Muscle of leg (tissue), 11 donors: Measurements from ENCODE around the gene NAA35. TPM values are rescaled to one million over a fixed set of nuclear protein-coding genes. Genes with fewer than 3 reads are reported as not detected.

Experiments used
- DNase-seq: peaks from one replicate; pipeline ENCODE4 v3.0.0; 2013
- H3K27ac ChIP-seq: one replicate; pipeline ENCODE4 v1.5.1; 2013; ENCODE audit warnings: mild to moderate bottlenecking, low read length, control low read depth
- H3K27me3 ChIP-seq: one replicate; pipeline ENCODE4 v1.6.1; 2013; ENCODE audit warnings: low read length; ENCODE audit not compliant: control insufficient read depth, insufficient read depth
- H3K36me3 ChIP-seq: one replicate; pipeline ENCODE4 v1.6.1; 2013; ENCODE audit warnings: low read length; ENCODE audit not compliant: control insufficient read depth, insufficient read depth
- H3K4me1 ChIP-seq: one replicate; pipeline ENCODE4 v1.6.1; 2013; ENCODE audit warnings: low read length; ENCODE audit not compliant: control insufficient read depth, insufficient read depth
- H3K4me3 ChIP-seq: one replicate; pipeline ENCODE4 v1.5.1; 2013; ENCODE audit warnings: low read length, control low read depth
- H3K9me3 ChIP-seq: replicated peaks from 2 replicates; pipeline ENCODE4 v1.6.1; 2013; ENCODE audit warnings: low read depth, low read length; ENCODE audit not compliant: control insufficient read depth
- WGBS: methylation state at CpG from one replicate; pipeline ENCODE4 v1.1.5; 2013; ENCODE audit warnings: missing lambda C conversion rate; ENCODE audit not compliant: insufficient coverage; 5-methylcytosine and 5-hydroxymethylcytosine counted together
- polyA plus RNA-seq, 8 donors: library from polyadenylated mRNA; unstranded; fragments of 120-200 nt; gene quantifications; one replicate each; pipeline versions ENCODE4 v1.2.1 to v1.2.3, GENCODE V29; 2013; ENCODE audit warnings: inconsistent platforms in 1 of 8, low replicate concordance in 1 of 8; ENCODE audit not compliant: insufficient read length in 8 of 8, insufficient read depth in 1 of 8
- total RNA-seq: library from RNA; stranded (reverse); fragments of 120-200 nt; gene quantifications from one replicate; pipeline ENCODE4 v1.2.4, GENCODE V29; 2013

NAA35 gene
- total and polyA plus RNA-seq, 9 donors: 13.7 to 22.0 (median 19.5) TPM

DNA sequence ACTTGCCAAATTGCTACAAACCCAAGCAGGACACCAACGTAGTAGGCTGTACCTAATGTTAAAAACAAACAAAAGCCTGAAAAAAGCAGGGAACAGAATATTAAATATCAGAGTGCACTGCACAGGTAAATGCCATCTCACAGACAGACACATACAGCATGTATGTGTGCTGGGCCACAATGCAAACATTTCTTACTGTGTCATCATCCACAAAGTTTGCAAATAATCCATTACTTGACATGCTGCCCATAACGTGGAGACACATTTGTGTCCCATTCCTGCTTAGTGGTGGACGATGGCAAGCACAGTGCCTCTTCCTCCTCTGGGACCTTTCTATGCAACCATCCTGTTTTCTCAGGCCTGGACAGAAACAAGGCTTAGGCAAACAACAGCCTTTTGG is 113.7 kb downstream of the NAA35 start:
- DNase-seq: no peak
- Histone ChIP-seq H3K9me3 (no peaks in the 10 kb centered on the region), H3K4me3 (no peak overlapping the region), H3K27ac (no peak overlapping the region), H3K27me3 (no peaks in the 10 kb centered on the region), H3K4me1 (no peaks in the 10 kb centered on the region), H3K36me3 (no peaks in the 10 kb centered on the region)
- 38% methylated on average over 1 of the region's 3 CpGs for WGBS

DNA sequence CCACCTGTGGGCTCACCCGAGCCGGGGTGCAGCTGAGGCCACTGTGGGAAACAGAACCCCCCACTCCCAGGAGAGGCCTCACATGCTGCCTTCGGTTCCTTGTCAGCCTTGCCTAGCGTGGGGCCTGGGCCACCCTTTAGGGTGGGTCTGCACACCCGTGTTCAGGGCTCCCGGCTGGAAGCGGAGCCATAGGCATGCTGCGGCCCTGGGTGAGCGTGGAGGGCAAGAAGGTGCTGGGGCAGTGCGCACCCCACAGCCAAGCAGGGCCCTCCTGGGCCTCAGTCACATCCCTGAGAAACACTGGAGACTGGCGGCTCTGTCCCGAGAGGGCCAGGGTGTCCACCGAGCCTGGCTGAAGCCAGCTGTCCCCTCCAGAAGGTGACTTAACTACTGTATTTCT is 116.5 kb downstream of the NAA35 start:
- Histone ChIP-seq H3K4me1 (no peaks in the 10 kb centered on the region), H3K4me3 (no peak overlapping the region), H3K9me3 (no peaks in the 10 kb centered on the region), H3K27ac (no peak overlapping the region), H3K36me3 (peaks cover 3% of the 10 kb centered on the region), H3K27me3 (no peaks in the 10 kb centered on the region)
- no peak for DNase-seq
- 82% methylated on average over 11 of the region's 13 CpGs for WGBS

DNA sequence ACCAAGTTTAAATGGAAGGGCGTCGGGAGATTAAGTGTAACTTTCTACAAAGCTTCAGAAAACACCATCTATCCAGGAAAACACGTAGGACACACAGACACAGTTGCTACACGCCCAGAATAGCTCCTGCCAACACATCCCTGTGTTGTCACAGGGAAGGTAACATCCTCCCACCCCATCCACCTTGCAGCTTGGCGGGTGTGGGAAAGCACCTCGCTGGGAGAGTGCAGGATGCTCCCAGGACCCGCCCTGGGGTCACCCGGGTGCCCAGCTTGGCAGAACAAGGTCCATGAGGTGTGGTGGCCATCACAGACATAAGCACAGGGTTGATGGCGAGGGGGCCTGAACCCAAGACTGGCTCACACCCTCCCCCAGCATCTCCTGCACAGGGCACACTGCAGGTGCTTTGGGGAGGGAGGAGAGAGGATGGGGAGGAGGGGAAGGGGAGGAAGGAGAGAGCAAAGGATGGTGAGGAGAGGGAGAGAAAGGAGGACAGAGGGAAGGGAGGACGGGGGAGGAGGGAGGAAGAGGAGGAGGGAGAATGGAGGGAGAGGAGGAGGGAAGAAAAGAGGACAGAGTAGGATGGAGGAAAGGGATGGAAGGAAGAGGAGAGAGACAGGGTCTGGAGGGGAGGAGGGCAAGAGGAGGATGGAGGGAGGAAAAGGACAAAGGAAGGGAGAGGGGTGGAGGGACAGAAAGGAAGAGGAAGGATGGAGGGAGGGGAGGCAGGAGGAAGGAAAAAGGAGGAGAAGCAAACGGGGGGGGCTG is 121.2 kb downstream of the NAA35 start:
- no peak overlapping the region for H3K4me3 ChIP-seq
- no peaks in the 10 kb centered on the region for H3K9me3 ChIP-seq
- 82% methylated on average over 10 of the region's 11 CpGs for WGBS
- DNase-seq: no peak
- H3K36me3 ChIP-seq: peaks cover 3% of the 10 kb centered on the region
- no peaks in the 10 kb centered on the region for H3K4me1 ChIP-seq
- no peak overlapping the region for H3K27ac ChIP-seq
- no peaks in the 10 kb centered on the region for H3K27me3 ChIP-seq

DNA sequence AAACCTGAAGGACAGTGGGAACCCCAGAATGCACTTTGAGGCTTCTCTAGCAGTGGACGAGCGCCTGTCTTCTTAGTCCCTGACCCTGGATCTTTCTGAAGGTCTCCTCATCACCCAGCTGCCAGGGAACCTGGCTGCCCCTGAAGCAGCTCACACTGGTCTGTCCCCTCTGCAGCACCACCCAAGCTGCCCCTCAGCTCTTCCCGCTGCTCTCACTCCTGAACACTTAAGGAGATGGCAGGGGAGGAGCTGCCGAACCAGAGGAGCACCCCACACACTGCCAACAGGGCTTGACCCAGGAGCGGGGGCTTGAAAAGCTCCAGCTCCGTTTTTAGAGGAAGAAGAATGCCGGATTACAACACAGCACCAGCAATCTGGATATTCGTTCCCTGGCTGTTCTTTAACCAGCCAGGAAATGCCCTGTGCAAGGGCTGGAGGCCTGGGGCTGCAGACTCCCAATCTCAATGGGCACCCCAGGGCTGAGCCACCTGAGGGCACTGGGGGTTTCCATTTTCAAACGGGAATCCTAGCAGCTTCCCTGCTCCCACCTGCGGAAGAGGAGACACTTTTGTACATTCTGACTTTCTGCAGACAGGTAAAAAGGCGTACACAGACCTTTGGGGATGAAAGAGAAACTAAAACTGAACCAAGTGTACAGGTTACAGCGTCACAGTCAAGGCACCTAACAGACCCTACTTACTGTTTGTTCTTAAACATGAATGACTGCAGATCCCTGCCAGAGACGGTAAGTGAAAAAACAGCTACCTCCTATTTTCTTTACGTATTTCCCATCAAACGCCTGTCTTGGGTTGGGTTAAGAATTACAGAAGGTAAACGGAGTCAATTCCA is 122.1 kb downstream of the NAA35 start:
- 68% methylated on average over 8 of the region's 16 CpGs for WGBS
- Histone ChIP-seq H3K9me3 (no peaks in the 10 kb centered on the region), H3K36me3 (peaks cover 4% of the 10 kb centered on the region), H3K27me3 (no peaks in the 10 kb centered on the region), H3K4me3 (no peak overlapping the region), H3K27ac (no peak overlapping the region), H3K4me1 (no peaks in the 10 kb centered on the region)
- no peak for DNase-seq

DNA sequence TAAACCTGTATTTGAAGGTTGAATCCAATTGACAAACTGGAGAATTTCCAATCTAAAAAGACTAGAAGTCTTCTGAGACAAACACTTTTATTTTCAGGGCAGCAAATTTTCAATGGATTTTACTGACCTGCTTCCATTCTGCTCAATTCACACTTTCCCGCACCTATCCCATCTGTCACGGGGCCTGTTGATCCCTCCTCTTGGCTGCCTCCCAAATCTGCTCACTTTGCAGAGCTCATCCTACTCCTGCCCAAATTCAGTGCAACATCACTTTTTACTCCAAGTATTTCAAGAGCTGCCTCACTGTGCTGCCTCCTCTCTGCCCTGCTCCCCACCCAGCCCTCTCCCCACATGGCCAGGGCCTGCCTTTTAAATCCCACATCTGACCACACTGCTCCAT is 123.3 kb downstream of the NAA35 start:
- 39% methylated on average over 2 of the region's 2 CpGs for WGBS
- H3K4me3 ChIP-seq: no peak overlapping the region
- H3K4me1 ChIP-seq: no peaks in the 10 kb centered on the region
- DNase-seq: no peak
- H3K9me3 ChIP-seq: no peaks in the 10 kb centered on the region
- H3K27ac ChIP-seq: no peak overlapping the region
- peaks cover 7% of the 10 kb centered on the region for H3K36me3 ChIP-seq
- no peaks in the 10 kb centered on the region for H3K27me3 ChIP-seq

DNA sequence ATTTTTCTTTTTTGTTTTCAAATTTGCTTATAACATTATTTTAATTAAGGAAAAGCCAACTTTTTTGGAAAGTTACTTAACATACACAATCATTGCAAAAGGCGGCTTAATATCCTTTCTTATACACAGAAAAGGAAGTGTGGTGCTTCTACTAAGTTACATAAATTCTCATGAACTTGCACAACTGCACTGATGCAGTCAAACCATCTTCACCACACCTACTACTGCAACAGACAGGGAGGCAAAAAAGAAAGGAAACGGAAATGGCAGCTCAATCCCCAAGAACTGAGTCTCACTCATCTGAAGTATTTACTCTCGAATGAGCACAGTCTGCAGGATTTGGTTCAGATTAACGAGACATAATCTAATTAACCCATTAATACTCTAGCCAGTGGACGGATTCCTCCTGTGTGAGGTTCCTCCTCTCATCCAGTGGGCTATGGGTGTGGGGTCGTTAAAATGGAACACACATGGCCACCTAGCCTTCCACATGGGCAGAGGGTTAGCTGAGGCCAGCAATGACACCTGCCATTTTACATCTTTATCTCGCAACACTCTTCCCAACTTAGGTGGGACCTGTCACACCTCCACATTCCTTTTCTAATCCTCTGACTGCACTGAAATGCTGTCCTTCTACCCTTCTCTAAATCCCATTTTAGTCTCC is 128.4 kb downstream of the NAA35 start:
- WGBS: 65% methylated on average over 2 of the region's 7 CpGs
- H3K27ac ChIP-seq: no peak overlapping the region
- no peaks in the 10 kb centered on the region for H3K9me3 ChIP-seq
- H3K27me3 ChIP-seq: no peaks in the 10 kb centered on the region
- no peaks in the 10 kb centered on the region for H3K4me1 ChIP-seq
- DNase-seq: no peak
- peaks cover 16% of the 10 kb centered on the region for H3K36me3 ChIP-seq
- no peak overlapping the region for H3K4me3 ChIP-seq

Other genes with a start within 250 kb of the NAA35 start
- gene AGTPBP1, start 199.2 kb upstream of the NAA35 start, total RNA-seq: 21.2 TPM
- 10 to 100 TPM in 7 of 8 donors, 1 to 10 TPM in 1; 9.6 to 14.8 (median 12.0) TPM for gene AGTPBP1, start 199.2 kb upstream of the NAA35 start, polyA plus RNA-seq
- gene GOLM1, start 158.4 kb downstream of the NAA35 start, total RNA-seq: 38.0 TPM
- 10 to 100 TPM; 49.4 to 85.9 (median 59.9) TPM for gene GOLM1, start 158.4 kb downstream of the NAA35 start, polyA plus RNA-seq